Superior temporal gyrus (tissue), 1 donor: ENCODE measurements around the gene SH3GLB1.

Experiments
- DNase-seq: peaks from one replicate; pipeline ENCODE4 v3.0.0-alpha.2; 2016; ENCODE audit errors: extremely low spot score

Gene SH3GLB1

DNA sequence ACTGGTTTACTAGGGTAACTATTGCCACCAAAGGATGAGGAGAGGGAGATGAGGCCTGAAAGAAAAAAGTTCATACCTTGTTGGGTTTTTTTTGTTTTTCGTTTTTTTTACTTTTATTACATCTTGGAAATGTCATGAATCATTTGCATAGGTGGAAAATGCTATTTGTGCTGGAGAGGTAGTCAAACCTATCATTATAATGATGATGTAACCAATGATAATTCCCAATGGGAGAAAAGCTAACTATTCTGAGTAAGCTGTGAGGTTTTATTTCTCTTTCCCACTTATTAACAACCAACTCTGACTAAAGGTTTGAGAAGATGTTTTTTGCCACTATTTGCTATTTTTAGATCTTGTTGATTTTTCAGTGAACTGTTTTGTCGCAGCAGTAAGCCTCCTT is 29.0 kb downstream of the SH3GLB1 start:
- DNase-seq, result no peak

GRCh38 chr1:86739648-86740509 is 35.5 kb downstream of the SH3GLB1 start:
- DNase-seq, result no peak

GRCh38 chr1:86741947-86742572 is 37.7 kb downstream of the SH3GLB1 start:
- peak; percentile 72 for DNase-seq

GRCh38 chr1:86747304-86747703 is 42.9 kb downstream of the SH3GLB1 start:
- DNase-seq, result no peak

- no peak for DNase-seq
Measured at GRCh38 chr1:86748622-86749373, 44.4 kb downstream of the SH3GLB1 start.

DNA sequence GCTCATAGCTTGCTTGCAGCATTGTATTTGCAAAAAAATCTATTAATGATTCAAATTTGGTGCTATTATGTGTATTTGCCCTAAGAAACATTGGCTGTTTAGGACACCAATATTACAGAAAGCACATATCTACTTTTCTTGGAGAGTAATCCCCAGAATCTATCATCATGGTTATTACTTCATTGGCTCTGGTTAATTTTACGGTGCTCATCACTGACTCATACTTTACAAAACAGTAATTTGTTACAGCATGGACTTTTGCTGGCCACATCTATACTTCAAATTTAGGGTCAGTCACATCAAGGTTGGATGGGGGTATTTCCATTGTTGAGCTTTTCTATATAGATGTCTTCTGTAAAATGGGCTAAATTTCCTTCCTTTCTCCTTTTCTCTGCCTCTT is 45.7 kb downstream of the SH3GLB1 start:
- DNase-seq, result no peak

GRCh38 chr1:86750530-86750929 is 46.2 kb downstream of the SH3GLB1 start:
- no peak for DNase-seq

DNA sequence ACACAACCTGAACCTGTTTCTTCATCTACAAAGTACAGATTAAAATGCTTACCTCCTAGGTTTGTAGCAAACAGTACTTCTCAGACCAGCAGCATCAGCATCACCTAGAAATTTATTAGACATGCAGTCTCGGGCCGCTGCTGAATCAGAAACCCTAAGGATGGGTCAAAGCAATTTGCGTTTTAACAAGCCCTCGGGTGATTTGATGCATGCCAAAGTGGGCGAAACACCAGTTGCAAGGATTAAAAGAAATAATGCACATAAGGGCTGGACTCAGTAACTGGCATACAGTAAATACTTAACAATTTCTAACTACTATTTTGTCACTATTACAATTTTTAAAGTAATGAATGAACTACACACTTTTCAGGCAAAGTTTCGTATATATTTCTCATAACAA is 47.5 kb downstream of the SH3GLB1 start:
- DNase-seq, result no peak

GRCh38 chr1:86753700-86754099 is 49.3 kb downstream of the SH3GLB1 start:
- DNase-seq, result no peak

GRCh38 chr1:86754265-86754974 is 50.0 kb downstream of the SH3GLB1 start:
- DNase-seq, result no peak

- no peak for DNase-seq
Measured at GRCh38 chr1:86756062-86756406, 51.7 kb downstream of the SH3GLB1 start.

DNA sequence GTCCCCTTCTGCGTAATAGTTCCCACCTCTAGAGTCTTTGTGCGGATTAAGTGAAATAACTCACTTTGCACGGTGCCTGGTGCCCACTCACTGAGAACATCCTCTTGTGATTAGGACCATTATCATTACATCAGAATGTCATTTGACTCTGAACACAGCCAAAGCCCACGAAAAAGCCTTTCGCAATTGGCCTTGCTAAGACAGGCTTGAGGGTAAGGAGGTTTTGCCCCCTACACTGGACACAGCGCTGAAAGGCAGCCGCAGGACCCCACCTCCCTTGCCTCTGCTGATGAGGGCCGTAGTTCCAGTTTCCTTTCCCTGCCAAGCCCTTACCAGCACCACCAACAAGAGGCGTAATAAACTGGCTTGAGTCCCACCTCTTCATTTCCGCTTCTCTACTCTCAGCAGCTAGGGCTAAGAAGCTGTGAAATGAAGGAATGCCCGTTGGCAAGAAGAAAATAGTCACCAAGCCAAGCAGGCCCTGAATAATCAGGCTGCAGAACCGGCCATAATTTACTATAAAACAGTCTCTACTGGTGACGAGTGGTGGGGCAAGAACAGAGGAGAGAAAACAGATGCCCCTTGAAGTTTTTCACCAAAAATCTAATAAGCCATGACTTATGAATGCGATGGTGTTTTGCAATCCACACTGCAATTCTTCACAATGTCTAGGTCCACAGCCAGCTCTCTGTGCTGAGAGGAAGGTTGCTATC is 53.1 kb downstream of the SH3GLB1 start:
- DNase-seq, result no peak

DNA sequence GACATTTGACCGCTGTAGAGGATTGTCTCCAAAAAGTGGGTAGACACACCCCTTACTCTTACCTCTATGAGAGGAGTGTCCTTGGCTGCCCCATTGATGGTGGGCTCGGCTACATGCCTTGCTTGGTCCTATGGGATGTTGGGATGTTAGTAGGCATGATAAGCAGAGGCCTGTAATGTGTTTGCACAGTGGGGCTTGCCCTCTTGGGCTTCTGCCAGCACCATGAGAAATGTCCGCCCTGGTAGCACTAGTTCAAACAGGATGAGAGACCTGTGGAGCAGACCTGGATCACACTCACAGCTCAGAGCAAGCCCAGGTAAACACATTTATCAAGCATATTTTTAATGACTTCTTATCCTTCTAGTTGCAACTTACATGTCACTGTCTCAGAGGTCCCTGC is 54.2 kb downstream of the SH3GLB1 start:
- no peak for DNase-seq

- no peak for DNase-seq
Measured at GRCh38 chr1:86760199-86760598, 55.8 kb downstream of the SH3GLB1 start.

- no peak for DNase-seq
Measured at GRCh38 chr1:86762336-86762735, 58.0 kb downstream of the SH3GLB1 start.

DNA sequence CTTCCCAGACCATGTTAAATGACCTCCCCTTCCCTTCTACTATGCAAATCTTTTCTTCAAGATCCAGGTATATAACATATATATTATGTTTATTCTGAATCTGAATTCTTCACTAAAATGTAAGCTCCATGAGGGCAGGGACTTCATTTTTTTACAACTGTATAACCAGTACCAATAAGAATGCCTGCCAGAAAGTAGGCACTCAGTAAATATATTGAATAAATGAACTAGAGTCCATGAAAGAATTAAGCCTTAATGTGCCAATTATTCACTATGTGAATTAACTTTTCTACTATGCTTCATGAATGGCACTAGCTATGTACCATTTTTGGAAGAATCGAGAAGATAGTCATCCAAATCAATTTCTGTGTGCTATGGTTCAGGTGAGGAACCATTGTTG is 60.1 kb downstream of the SH3GLB1 start:
- DNase-seq, result no peak

DNA sequence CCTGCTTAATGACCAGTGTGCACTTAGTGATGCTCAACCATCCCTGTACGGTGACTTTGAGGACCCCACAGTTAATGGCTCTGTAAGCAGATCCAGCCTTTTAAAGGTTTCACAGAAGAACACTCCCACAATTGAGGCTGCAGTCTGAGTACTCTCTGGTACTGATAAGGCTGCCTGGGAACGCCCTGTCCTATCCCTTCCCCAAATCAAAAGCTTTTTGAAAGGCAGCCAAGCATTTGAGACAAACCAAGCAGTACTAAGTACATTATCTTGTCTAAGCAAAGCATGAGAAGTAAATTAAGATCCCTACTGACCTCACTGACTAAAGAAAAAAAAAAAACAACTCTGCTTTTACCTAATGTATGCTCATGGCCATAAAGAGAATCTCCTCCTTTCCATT is 60.7 kb downstream of the SH3GLB1 start:
- no peak for DNase-seq

DNA sequence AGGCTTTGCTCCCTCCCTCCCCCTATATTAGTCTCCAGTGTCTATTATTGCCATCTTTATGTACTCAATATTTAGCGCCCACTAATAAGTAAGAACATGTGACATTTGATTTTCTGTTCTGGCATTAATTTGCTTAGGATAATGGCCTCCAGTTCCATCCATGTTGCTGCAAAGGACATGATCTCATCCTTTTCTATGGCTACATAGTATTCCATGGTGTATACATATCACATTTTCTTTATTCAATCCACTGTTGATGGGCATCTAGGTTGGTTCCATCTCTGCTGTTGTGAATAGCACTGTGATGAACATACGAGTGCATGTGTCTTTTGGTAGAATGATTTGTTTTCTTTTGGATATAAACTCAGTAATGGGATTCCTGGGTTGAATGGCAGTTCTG is 61.3 kb downstream of the SH3GLB1 start:
- no peak for DNase-seq

DNA sequence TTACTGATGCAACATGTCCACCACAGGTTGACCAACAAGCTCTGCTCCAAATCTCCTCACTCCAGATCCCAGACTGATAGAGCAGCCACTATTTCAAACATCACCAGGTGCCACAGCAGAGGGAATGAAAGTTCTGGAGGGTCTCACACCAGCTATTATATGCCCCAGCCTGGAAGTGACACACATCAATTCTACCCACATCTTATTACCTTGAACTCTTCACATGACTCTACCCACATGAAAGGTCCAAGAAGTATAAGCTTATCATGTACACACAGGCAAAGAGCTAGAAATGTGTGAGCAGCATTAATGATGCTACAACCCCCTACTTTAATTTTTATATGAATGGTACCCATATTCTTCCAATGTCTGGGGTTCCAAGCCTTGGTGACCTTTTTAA is 64.2 kb downstream of the SH3GLB1 start:
- no peak for DNase-seq

GRCh38 chr1:86769065-86769464 is 64.7 kb downstream of the SH3GLB1 start:
- DNase-seq, result no peak
